Nucleus accumbens (tissue), 56 donors: ENCODE results near the gene ASCC3.

Experiments used
- DNase-seq, 56 donors: peaks; one replicate each; lab custom pipeline; 2025; lab: John Stamatoyannopoulos, UW

ASCC3 gene

DNA sequence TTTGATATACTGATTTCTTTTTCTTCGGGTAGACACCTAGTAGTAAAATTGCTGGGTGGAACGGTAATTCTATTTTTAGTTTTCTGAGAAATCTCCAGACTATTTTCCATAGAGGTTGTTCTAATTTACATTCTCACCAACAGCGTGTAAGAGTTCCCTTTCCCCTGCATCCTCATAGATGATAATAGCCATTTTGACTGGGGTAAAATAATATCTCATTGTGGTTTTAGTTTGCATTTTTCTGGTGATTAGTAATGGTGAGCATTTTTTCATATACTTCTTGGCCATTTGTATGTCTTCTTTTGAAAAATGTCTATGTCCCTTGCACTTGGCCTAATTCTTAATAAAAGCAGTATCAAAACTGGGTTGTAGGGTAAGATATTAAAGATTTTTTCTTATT lies 267.5 kb downstream of the ASCC3 start:
- DNase-seq = no peak

GRCh38 chr6:100612094-100612493 lies 269.0 kb downstream of the ASCC3 start:
- DNase-seq = no peak

DNA sequence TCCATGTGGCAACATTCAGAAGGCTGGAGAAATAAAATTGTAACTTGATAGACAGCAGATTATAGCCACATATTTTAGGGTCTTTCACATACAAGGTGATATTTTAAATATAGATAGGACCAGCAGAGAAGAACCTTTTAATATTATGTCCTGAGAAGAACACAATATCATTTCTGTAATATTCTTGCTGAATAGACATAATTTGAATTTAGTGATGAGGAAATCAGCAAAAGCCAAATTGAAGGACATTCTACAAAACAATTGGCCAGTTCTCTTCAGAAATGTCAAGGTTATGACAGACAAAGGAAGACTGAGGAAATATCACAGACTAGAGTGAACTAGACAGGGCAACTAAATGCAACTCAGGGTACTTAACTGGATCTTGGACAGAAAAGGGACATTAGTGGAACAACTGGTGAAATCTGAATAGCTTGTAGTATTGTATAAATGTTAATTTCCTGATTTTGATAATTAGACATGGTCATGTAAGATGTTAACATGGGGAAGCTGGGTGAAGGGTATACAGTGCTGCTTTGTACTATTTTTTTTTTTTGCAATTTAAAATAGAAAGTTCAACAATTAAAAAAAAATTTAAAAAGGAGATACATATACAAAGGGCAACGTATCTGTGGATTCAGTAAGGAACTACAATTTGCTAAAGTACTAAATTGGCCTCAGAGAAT lies 281.9 kb downstream of the ASCC3 start:
- DNase-seq = no peak

- DNase-seq = no peak
These were observed 285.7 kb downstream of the ASCC3 start for GRCh38 chr6:100595456-100595855.

GRCh38 chr6:100593522-100593921 lies 287.6 kb downstream of the ASCC3 start:
- DNase-seq = no peak

DNA sequence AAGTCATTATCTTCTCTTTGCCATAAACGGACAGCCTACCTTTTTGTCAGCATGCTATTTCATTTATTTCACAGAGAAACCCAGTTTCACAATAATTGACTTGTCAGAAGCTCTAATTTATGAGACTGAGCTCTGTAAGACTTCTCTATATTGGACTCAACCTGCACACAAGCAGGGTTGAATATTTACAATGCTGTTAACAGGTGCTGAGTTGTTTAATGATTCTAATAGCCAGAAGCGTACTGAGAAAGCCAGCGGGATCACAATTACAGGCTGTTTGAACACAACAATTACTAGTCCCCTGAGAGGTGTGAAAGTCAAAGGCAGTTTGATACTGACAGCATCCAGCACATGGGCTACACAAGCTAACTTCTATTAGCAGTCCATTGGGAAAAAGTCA lies 288.2 kb downstream of the ASCC3 start:
- no peak for DNase-seq

- DNase-seq = no peak
These were observed 303.7 kb downstream of the ASCC3 start for GRCh38 chr6:100577425-100577824.

DNA sequence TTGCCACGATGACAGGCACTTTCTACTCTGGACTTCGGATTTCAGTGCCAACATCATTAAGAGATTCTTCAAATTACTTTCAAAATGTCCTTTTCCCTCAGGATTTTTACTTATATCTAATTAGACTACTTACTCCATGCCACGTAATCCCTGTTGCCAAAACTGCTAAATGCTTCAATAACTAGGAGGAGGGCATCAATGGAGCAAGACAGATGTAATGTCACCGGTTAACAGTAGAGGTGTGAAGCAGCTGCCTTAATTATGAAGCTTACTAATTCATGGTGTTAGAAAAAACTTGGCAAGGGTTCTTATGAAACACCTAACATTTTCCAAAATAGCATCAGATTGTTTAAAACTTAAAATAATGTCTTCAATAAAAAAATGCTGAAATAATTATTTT lies 305.2 kb downstream of the ASCC3 start:
- no peak for DNase-seq

DNA sequence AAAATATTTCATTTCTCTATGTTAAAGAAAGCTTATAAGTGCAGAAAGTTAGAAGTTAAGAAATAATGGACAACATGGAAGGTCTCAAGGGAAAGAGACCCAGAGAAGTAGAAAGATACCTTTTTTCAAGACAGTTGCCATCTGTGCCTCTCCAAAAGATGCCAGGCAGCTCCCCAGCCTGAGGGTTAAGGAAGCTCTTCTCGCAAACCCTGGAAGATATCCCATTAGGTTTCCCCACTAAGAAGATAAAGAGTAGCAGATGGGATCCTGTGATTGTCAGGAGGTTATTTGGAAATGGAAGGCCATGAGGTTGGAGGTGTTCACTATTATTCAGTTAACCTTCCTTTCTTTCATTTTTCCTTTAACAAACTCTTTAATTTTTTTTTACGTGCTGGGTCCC lies 306.3 kb downstream of the ASCC3 start:
- no peak for DNase-seq

GRCh38 chr6:100573166-100573565 lies 308.0 kb downstream of the ASCC3 start:
- DNase-seq = no peak

DNA sequence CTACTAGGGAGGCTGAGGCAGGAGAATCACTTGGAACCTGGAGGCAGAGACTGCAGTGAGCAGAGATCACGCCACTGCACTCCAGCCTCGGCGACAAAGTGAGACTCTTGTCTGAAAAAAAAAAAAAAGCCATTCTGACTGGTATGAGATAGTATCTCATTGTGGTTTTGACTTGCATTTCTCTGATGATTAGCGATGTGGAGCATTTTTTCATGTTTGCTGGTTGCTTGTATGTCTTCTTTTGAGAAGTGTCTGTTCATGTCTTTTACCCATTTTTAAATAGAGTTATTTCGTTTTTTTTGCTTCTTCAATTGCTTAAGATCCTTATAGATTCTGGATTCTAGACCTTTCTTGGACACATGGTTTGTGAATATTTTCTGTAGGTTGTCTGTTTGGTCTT lies 312.9 kb downstream of the ASCC3 start:
- DNase-seq = no peak

DNA sequence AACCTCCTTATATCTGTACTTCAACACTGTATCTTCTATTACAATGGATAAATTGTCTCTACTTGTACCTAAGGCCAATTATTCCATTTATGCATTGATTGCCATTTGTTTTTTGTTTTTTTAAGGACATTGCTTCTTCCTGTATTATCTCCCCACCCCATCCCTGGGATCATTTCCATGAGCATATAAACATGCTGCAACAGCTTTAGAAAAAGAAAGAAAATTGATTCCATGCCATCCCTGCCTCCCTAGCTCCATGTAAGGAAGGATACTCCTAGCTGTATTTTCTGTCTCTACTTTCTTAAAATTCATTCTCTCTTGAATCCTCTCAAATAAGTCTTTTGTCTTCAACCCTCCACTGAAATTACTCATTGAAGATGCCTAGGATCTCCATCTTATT lies 314.6 kb downstream of the ASCC3 start:
- DNase-seq = no peak

DNA sequence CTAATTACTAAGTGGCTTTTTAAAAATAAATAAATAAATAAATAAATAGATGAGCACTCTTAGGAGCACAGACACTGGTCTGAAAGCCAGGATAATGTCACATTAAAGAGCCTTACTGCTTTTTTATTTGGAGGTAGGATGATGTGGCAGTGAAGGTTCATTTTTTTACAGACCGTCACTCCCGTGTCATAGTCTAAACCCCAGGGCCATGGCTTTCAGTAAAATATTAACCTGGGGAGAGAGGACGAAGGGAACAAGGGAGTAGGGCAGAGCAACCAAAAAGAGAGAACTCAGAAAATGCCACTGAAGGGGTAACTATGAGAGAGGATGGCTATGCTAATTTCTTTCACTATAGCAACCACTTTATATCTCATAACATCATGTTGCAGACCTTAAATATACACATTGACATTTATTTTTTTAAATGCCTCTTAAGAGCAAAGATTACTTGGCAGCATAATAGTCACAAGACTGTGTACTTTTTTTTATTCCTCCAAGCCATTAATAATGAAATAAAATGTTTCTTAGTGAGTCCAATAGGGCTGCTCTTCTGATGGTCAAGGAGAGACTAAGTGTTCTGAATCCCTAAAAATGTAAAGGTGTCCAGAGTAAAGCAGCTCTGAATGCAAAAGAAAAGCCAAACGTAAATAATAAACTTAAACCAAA lies 315.6 kb downstream of the ASCC3 start:
- no peak for DNase-seq

- DNase-seq = no peak
These were observed 321.3 kb downstream of the ASCC3 start for GRCh38 chr6:100559859-100560258.

DNA sequence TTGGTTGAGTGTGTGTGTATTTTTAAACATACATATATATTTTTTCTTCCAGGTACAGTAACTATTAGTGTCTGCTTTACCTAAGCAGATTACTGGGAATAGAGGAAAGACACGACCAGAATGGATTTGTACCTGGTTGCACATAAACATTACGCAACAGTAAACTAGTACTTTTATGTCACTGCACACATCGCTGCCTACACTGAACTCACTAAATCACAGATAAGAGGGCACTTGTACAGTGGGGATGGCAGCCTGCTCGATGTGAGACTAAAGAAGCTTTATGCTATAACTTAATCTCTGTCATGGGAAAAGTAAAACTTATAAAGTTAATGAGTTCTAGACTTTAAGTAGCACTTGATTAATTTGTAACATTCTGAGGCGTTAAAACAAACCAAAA lies 326.9 kb downstream of the ASCC3 start:
- no peak for DNase-seq

GRCh38 chr6:100553243-100553642 lies 327.9 kb downstream of the ASCC3 start:
- DNase-seq = no peak

- no peak for DNase-seq
These were observed 331.5 kb downstream of the ASCC3 start for GRCh38 chr6:100549406-100550167.

GRCh38 chr6:100538086-100538485 lies 343.0 kb downstream of the ASCC3 start:
- no peak for DNase-seq

GRCh38 chr6:100518588-100518987 lies 362.5 kb downstream of the ASCC3 start:
- DNase-seq = no peak

DNA sequence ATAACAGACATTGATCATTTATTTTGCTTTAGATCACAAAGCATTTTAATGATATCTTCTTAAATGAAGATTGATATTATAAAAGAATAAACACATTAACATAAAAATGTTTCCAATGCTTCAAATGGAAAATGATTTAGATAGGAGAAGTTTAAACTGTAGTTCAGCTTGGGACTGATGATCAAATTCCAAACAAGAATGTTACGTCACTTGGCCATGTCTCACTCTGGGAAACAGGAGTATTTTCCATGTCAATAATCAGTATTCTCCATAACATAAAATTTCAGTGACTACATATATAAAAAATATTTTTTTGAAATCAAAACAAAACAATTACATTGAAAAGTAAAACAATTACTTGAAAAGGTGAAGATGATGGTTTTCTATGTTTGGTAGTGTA lies 363.5 kb downstream of the ASCC3 start:
- no peak for DNase-seq

GRCh38 chr6:100517106-100517505 lies 364.0 kb downstream of the ASCC3 start:
- DNase-seq = no peak

- no peak for DNase-seq
These were observed 366.5 kb downstream of the ASCC3 start for GRCh38 chr6:100514660-100515059.
